HG02798 (cell line): ENCODE results near the gene FGF18.
A peak's percentile ranks its signal among the peaks of the same experiment; 100 is the strongest.
"Not testable (repeated sequence)": the region's sequence is repeated elsewhere in the genome, so short reads cannot be mapped to it uniquely, and the experiment has no call there.

Experiments
- ATAC-seq: cut with Tn5 transposase; IDR thresholded peaks from one replicate; pipeline ENCODE4 v1.9.1; 2021; ENCODE audit warnings: mild to moderate bottlenecking; ENCODE audit not compliant: unreplicated experiment, poor library complexity

Gene FGF18

GRCh38 chr5:171418982-171419687 lies at the start of gene FGF18:
Gene FGF18, plus strand, starts transcription at chr5:171419647. Its CDS starts 553 bp downstream, at chr5:171420200.
- ATAC-seq: peak; percentile 40

- ATAC-seq: no peak
Observed at GRCh38 chr5:171369898-171370297, 49.5 kb upstream of the FGF18 start.

GRCh38 chr5:171370881-171371280 lies 48.6 kb upstream of the FGF18 start:
- ATAC-seq: not testable (repeated sequence)

- no peak for ATAC-seq
Observed at GRCh38 chr5:171371326-171371725, 48.1 kb upstream of the FGF18 start.

GRCh38 chr5:171379961-171380360 lies 39.5 kb upstream of the FGF18 start:
- ATAC-seq: no peak

- not testable (repeated sequence) for ATAC-seq
Observed at GRCh38 chr5:171384416-171384815, 35.0 kb upstream of the FGF18 start.

GRCh38 chr5:171384999-171385398 lies 34.4 kb upstream of the FGF18 start:
- not testable (repeated sequence) for ATAC-seq

- ATAC-seq: no peak
Observed at GRCh38 chr5:171386006-171386671, 33.3 kb upstream of the FGF18 start.

GRCh38 chr5:171386861-171387344 lies 32.5 kb upstream of the FGF18 start:
- no peak for ATAC-seq

GRCh38 chr5:171387345-171387969 lies 32.0 kb upstream of the FGF18 start, which contains the start of gene NPM1:
Gene NPM1, plus strand, starts transcription at chr5:171387849. Its CDS starts 100 bp downstream, at chr5:171387949.
- peak; percentile 86 for ATAC-seq

GRCh38 chr5:171387970-171388815 lies 31.3 kb upstream of the FGF18 start:
- ATAC-seq: peak; percentile 37

GRCh38 chr5:171388816-171389168 lies 30.7 kb upstream of the FGF18 start:
- no peak for ATAC-seq

GRCh38 chr5:171390883-171391677 lies 28.4 kb upstream of the FGF18 start:
- no peak for ATAC-seq

GRCh38 chr5:171391996-171392577 lies 27.4 kb upstream of the FGF18 start:
- no peak for ATAC-seq

- ATAC-seq: no peak
Observed at GRCh38 chr5:171392585-171393159, 26.8 kb upstream of the FGF18 start.

GRCh38 chr5:171395042-171395441 lies 24.4 kb upstream of the FGF18 start:
- no peak for ATAC-seq

- not testable (repeated sequence) for ATAC-seq
Observed at GRCh38 chr5:171396583-171396982, 22.9 kb upstream of the FGF18 start.

GRCh38 chr5:171397190-171397589 lies 22.3 kb upstream of the FGF18 start:
- ATAC-seq: no peak

- no peak for ATAC-seq
Observed at GRCh38 chr5:171397599-171397998, 21.8 kb upstream of the FGF18 start.
